ENCODE results near the gene ADNP. TPM values are rescaled to one million over a fixed set of nuclear protein-coding genes. Genes with fewer than 3 reads are reported as not detected.

The ADNP gene
- total RNA-seq, 2 donors from 2014 or later, result 32.5 to 61.4 TPM

DNA sequence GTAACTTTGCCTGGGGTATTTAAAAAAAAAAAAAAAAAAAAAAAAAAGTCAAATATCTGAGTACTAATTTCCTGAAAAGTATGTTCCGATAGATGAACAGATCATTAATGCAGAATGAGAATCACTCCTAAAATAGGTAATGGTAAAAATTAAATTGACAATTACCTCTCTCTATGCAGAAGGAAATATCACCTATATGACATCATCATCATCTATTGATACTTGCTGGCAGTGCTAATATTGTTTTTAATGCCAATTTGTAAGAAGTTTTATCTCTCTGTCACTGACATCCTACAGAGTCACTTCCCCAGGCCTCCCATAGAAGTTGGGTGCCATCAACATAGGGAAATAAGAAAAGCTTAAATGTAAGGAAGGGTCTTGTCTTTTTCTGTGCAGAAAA is 29.9 kb downstream of the ADNP start:
- no peak for ATAC-seq (ENCODE audit: insufficient number of reproducible peaks, low FRiP score, low read depth)
- TF ChIP-seq, protein P1, sequence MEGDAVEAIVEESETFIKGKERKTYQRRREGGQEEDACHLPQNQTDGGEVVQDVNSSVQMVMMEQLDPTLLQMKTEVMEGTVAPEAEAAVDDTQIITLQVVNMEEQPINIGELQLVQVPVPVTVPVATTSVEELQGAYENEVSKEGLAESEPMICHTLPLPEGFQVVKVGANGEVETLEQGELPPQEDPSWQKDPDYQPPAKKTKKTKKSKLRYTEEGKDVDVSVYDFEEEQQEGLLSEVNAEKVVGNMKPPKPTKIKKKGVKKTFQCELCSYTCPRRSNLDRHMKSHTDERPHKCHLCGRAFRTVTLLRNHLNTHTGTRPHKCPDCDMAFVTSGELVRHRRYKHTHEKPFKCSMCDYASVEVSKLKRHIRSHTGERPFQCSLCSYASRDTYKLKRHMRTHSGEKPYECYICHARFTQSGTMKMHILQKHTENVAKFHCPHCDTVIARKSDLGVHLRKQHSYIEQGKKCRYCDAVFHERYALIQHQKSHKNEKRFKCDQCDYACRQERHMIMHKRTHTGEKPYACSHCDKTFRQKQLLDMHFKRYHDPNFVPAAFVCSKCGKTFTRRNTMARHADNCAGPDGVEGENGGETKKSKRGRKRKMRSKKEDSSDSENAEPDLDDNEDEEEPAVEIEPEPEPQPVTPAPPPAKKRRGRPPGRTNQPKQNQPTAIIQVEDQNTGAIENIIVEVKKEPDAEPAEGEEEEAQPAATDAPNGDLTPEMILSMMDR (IDR thresholded peaks at IDR 0.05), result no peak

DNA sequence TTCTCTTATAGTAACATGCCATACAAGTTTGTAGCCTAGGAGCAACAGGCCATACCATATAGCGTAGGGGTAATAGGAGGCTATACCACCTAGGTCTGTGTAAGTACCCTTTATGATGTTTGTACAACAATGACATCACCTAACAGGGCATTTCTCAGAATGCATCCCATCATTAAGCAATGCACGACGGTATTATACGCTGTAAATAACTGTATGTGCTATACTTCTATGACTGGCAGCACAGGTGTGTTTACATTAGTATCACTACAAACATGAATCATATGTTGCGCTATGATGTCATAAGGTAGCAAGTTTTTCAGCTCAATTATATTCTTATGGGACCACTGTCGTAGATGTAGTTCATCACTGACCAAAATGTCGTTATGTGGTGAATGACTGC is 31.0 kb downstream of the ADNP start:
- H3K36me3 ChIP-seq, result peaks cover 21% of the 10 kb centered on the region
- TF ChIP-seq, protein P1 (IDR thresholded peaks at IDR 0.05), result no peak

More for the DNA sequence above, 29.9 kb downstream of the ADNP start:
- Histone ChIP-seq H3K4me1 (ENCODE audit: control insufficient read depth in 1 of 2, low read depth in 2 of 2) (peaks cover 7 to 29% of the 10 kb centered on the region in 2 donors), H3K4me3 (no peak overlapping the region), H3K9me3 (no peaks in the 10 kb centered on the region), H3K27ac (no peak overlapping the region), H3K36me3 (peaks cover 19% of the 10 kb centered on the region), H3K27me3 (replicated peaks; ENCODE audit: insufficient read depth) (no peaks in the 10 kb centered on the region)
- DNase-seq (ENCODE audit: low spot score), result no peak

DNA sequence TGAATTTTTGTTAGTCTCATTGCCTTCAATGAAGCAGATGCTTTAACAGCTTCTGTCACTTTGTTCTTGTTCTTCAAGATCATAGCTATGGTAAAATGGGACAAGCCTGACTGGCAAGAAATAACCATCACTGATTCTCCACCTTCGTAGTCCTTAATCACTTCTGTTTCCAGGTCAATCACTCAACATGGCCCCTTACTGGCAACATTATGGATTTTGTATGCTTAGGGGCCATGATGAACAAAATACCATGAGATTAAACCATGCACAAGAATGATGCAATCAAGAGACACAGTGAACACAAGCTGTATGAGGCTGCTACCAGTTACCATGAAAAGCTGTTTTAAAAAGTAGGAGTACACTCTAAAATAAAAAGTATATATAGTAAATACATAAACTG is 32.8 kb downstream of the ADNP start:
- peaks cover 0 to 2% of the 10 kb centered on the region in 2 donors for H3K4me1 ChIP-seq (ENCODE audit: control insufficient read depth in 1 of 2, low read depth in 2 of 2)
- H3K9me3 ChIP-seq, result no peaks in the 10 kb centered on the region
- H3K36me3 ChIP-seq, result peaks cover 30% of the 10 kb centered on the region
- no peak for DNase-seq (ENCODE audit: low spot score)
- H3K27me3 ChIP-seq (replicated peaks; ENCODE audit: insufficient read depth), result no peaks in the 10 kb centered on the region
- no peak overlapping the region for H3K27ac ChIP-seq
- TF ChIP-seq, protein P1 (IDR thresholded peaks at IDR 0.05), result no peak
- H3K4me3 ChIP-seq, result no peak overlapping the region
- ATAC-seq (ENCODE audit: insufficient number of reproducible peaks, low FRiP score, low read depth), result no peak

More for the DNA sequence above, 31.0 kb downstream of the ADNP start:
- no peak overlapping the region for H3K27ac ChIP-seq
- H3K9me3 ChIP-seq, result no peaks in the 10 kb centered on the region
- DNase-seq (ENCODE audit: low spot score), result no peak
- ATAC-seq (ENCODE audit: insufficient number of reproducible peaks, low FRiP score, low read depth), result no peak
- H3K27me3 ChIP-seq (replicated peaks; ENCODE audit: insufficient read depth), result no peaks in the 10 kb centered on the region
- no peak overlapping the region for H3K4me3 ChIP-seq
- peaks cover 7 to 20% of the 10 kb centered on the region in 2 donors for H3K4me1 ChIP-seq (ENCODE audit: control insufficient read depth in 1 of 2, low read depth in 2 of 2)

DNA sequence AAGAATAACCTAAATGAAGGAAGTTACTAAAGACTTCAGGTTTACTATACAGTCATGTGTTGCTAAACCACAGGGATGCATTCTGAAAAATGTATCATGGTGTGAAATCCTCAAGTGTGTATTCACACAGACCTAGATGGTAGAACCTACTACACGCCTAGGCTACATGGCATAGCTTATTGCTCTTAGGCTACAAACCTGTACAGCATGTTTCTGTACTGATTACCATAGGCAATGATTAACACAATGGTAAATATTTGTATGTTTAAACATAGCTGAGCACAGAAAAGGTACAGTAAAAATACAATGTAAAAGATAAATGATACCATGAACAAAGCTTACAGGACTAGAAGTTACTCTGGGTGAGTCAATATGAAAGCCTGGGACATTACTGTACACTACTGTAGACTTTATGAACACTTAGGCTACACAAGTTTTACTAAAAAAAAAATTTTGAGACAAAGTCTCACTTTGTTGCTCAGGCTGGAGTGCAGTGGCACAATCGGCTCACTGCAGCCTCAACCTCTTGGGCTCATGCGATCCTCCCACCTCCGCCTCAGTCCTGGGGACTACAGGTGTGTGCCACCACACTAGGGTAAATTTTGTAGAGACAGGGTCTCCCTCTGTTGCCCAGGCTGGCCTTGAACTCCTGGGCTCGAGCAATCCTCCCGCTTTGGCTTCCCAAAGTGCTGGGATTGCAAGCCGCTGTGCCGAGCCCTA is 36.0 kb downstream of the ADNP start:
- DNase-seq (ENCODE audit: low spot score) (no peak), ATAC-seq (ENCODE audit: insufficient number of reproducible peaks, low FRiP score, low read depth) (no peak)
- no peak overlapping the region for H3K4me3 ChIP-seq
- no peaks in the 10 kb centered on the region for H3K4me1 ChIP-seq (ENCODE audit: control insufficient read depth in 1 of 2, low read depth in 2 of 2)
- TF ChIP-seq, protein P1 (IDR thresholded peaks at IDR 0.05), result no peak
- H3K36me3 ChIP-seq, result peaks cover 46% of the 10 kb centered on the region
- H3K27ac ChIP-seq, result no peak overlapping the region
- no peaks in the 10 kb centered on the region for H3K9me3 ChIP-seq
- H3K27me3 ChIP-seq (replicated peaks; ENCODE audit: insufficient read depth), result no peaks in the 10 kb centered on the region

DNA sequence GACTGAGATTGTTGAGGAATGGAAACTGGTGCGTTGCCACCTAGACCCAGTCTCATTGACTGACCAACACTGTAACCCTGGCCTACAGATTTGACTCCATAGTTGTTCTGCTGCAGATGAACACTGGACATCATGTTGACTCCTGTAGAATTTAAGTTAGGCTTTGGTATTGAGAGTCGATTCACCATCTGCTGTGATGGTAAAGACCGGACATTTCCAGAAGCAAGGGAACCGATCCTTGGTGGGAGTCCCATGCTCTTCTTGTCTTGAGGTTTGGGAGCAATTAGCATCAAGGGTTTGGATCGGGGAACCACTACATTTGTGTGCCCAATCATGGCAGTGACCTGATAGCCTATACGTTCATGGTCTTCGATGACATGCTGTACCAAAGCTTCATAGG is 37.6 kb downstream of the ADNP start:
- TF ChIP-seq, protein P1 (IDR thresholded peaks at IDR 0.05), result no peak
- no peak for ATAC-seq (ENCODE audit: insufficient number of reproducible peaks, low FRiP score, low read depth)
- Histone ChIP-seq H3K4me3 (no peak overlapping the region), H3K4me1 (ENCODE audit: control insufficient read depth in 1 of 2, low read depth in 2 of 2) (no peaks in the 10 kb centered on the region), H3K9me3 (no peaks in the 10 kb centered on the region), H3K27me3 (replicated peaks; ENCODE audit: insufficient read depth) (no peaks in the 10 kb centered on the region), H3K36me3 (peaks cover 53% of the 10 kb centered on the region), H3K27ac (no peak overlapping the region)
- no peak for DNase-seq (ENCODE audit: low spot score)

Data from thoracic aorta (tissue), 2 donors.